GM12878 (cell line): ENCODE measurements around the gene NPSR1. TPM values are rescaled to one million over a fixed set of nuclear protein-coding genes. Genes with fewer than 3 reads are reported as not detected.

Experiments
- ATAC-seq: fragments of 200-7000 bp; cut with Tn5 transposase; 3 replicates; pipeline ENCODE4 v1.9.1; 2020; ENCODE audit warnings: mild to moderate bottlenecking, moderate library complexity
- BruUV-seq: library from RNA; stranded (reverse); fragments of 400-500 nt; replicated peaks from 2 replicates; lab custom pipeline; 2021; lab: Mats Ljungman, UMichigan
- CTCF ChIA-PET: fragments of 300-600 bp; sonication (Branson Sonifier 250); formaldehyde crosslinking; extraction: SDS; loops from one replicate; lab custom pipeline; 2021; ENCODE audit warnings: inconsistent platforms; lab: Yijun Ruan, JAX
- POLR2A ChIA-PET: fragments of 350-600 bp; formaldehyde crosslinking; extraction: SDS; loops from one replicate; lab custom pipeline; 2021; ENCODE audit warnings: inconsistent platforms; lab: Charles Lee
- RAD21 ChIA-PET: fragments of 300-600 bp; sonication (Branson Sonifier 250); formaldehyde crosslinking; loops from one replicate; lab custom pipeline; 2023; ENCODE audit warnings: antibody characterized with exemption; ENCODE audit not compliant: unreplicated experiment; lab: Charles Lee
- SMC1A ChIA-PET: fragments of 300-600 bp; sonication (Branson Sonifier 250); formaldehyde crosslinking; loops from one replicate; lab custom pipeline; 2023; ENCODE audit not compliant: unreplicated experiment, uncharacterized antibody; lab: Charles Lee
- DNase-seq: peaks from one replicate; pipeline ENCODE4 v3.0.0-alpha.2; 2011; ENCODE audit warnings: low read depth, low spot score
- FAIRE-seq: peaks from 3 replicates; lab custom pipeline; 2011; peaks lifted over from hg19 to GRCh38; lab: Jason Lieb, UNC
- H2AFZ ChIP-seq: 2 replicates; pipeline ENCODE4 v1.6.0; 2011; ENCODE audit warnings: low read depth, low read length, control low read depth; ENCODE audit not compliant: control insufficient read depth
- H3K27ac ChIP-seq: 2 replicates; pipeline ENCODE4 v1.5.1; 2011; ENCODE audit warnings: control low read depth; ENCODE audit not compliant: control insufficient read depth, insufficient read depth
- H3K27me3 ChIP-seq, 2 experiments: replicated peaks in 1 of 2; 2 replicates each; pipeline versions ENCODE4 v1.6.0 to v1.6.1; 2011; ENCODE audit warnings: low read length in 1 of 2; ENCODE audit not compliant: control insufficient read depth in 2 of 2, insufficient read depth in 2 of 2
- H3K36me3 ChIP-seq, 2 experiments: 2 replicates each; pipeline ENCODE4 v1.5.1; 2011; ENCODE audit warnings: low read length in 1 of 2; ENCODE audit not compliant: control insufficient read depth in 2 of 2, insufficient read depth in 2 of 2
- H3K4me1 ChIP-seq: 2 replicates; pipeline ENCODE4 v1.6.1; 2011; ENCODE audit warnings: mild to moderate bottlenecking, low read length, moderate library complexity, mixed read lengths; ENCODE audit not compliant: control insufficient read depth, insufficient read depth
- H3K4me2 ChIP-seq: 2 replicates; pipeline ENCODE4 v1.6.0; 2011; ENCODE audit warnings: control low read depth; ENCODE audit not compliant: control insufficient read depth, insufficient read depth
- H3K4me3 ChIP-seq: fragments of 200-600 bp; sonication (generic); 2 replicates; pipeline ENCODE4 v1.5.1; 2016
- H3K79me2 ChIP-seq: 2 replicates; pipeline ENCODE4 v1.6.0; 2011; ENCODE audit warnings: low read length; ENCODE audit not compliant: control insufficient read depth, insufficient read depth
- H3K9ac ChIP-seq: 2 replicates; pipeline ENCODE4 v1.8.0; 2011; ENCODE audit warnings: low read length, control low read depth, mixed read lengths; ENCODE audit not compliant: control insufficient read depth, insufficient read depth
- H3K9me3 ChIP-seq: replicated peaks from 3 replicates; pipeline ENCODE4 v1.5.1; 2011; ENCODE audit warnings: mild to moderate bottlenecking, low read length; ENCODE audit not compliant: control insufficient read depth, insufficient read depth
- H4K20me1 ChIP-seq: 2 replicates; pipeline ENCODE4 v1.6.0; 2011; ENCODE audit not compliant: control insufficient read depth, insufficient read depth
- ASH2L ChIP-seq: fragments of 300-600, 200-600 bp; sonication (generic); IDR thresholded peaks from 2 replicates; pipeline ENCODE4 v1.6.1; 2017; ENCODE audit warnings: low read depth, mild to moderate bottlenecking, borderline replicate concordance
- CHD1 ChIP-seq: IDR thresholded peaks from 2 replicates; pipeline ENCODE4 v1.6.1; 2012; ENCODE audit warnings: low read depth, low read length, improper control_type of control experiment
- DPF2 ChIP-seq: fragments of 450-650 bp; IDR thresholded peaks from 2 replicates; pipeline ENCODE4 v1.6.1; 2017; ENCODE audit warnings: mild to moderate bottlenecking
- NBN ChIP-seq: fragments of 450-650 bp; IDR thresholded peaks from 2 replicates; pipeline ENCODE4 v1.6.1; 2016
- RCOR1 ChIP-seq: conservative IDR thresholded peaks from 2 replicates; pipeline ENCODE4 v1.6.1; 2012; ENCODE audit warnings: low read depth, low read length, improper control_type of control experiment
- SMAD1 ChIP-seq: fragments of 450-650 bp; IDR thresholded peaks from 2 replicates; pipeline ENCODE4 v1.6.1; 2018; ENCODE audit warnings: mild to moderate bottlenecking, low read depth; ENCODE audit not compliant: partially characterized antibody
- SP1 ChIP-seq: IDR thresholded peaks from one replicate; pipeline ENCODE4 v1.6.1; 2011; ENCODE audit warnings: low read depth, low read length
- SREBF2 ChIP-seq: IDR thresholded peaks from 2 replicates; pipeline ENCODE4 v1.6.1; 2012; ENCODE audit warnings: mild to moderate bottlenecking, low read length
- TCF3 ChIP-seq: IDR thresholded peaks from 2 replicates; pipeline ENCODE4 v1.6.1; 2012; ENCODE audit warnings: low read depth, mild to moderate bottlenecking, low read length, borderline replicate concordance; ENCODE audit not compliant: insufficient read depth
- WRNIP1 ChIP-seq: IDR thresholded peaks from 2 replicates; pipeline ENCODE4 v1.6.1; 2011; ENCODE audit warnings: low read depth, low read length, improper control_type of control experiment, borderline replicate concordance
- ZNF384 ChIP-seq: IDR thresholded peaks from 2 replicates; pipeline ENCODE4 v1.6.1; 2012; ENCODE audit warnings: low read depth, mild to moderate bottlenecking, low read length, improper control_type of control experiment, borderline replicate concordance
- WGBS: methylation state at CpG from one replicate; pipeline ENCODE4 v1.1.6; 2016; ENCODE audit warnings: low lambda C conversion rate; ENCODE audit not compliant: insufficient replicate concordance, insufficient coverage; ENCODE audit errors: missing lambda C conversion rate; 5-methylcytosine and 5-hydroxymethylcytosine counted together
- in situ Hi-C: fragments of 300-500 bp; cut with MboI; formaldehyde crosslinking; loops from 9 replicates; pipeline ENCODE4 v1.14.3; 2018; ENCODE audit warnings: mixed read lengths
- intact Hi-C: fragments of 100-400 bp; cut with micrococcal nuclease; formaldehyde crosslinking; loops from one replicate; pipeline ENCODE4 v1.14.2; 2022; ENCODE audit not compliant: unreplicated experiment
- polyA plus RNA-seq, 11 experiments: library from polyadenylated mRNA; depleted of rRNA in 4 of 11; unstranded in 6 of 11; stranded (reverse) in 5 of 11; fragments of >200 nt; fragmentation: Nextera tagmentation in 4 of 11; fragmentation: Illumina TruSeq in 1 of 11; extraction: Ambion mirVana in 4 of 11; extraction: Trizol in 1 of 11; gene quantifications; 1 replicate in 1 of 11; 2 replicates in 10 of 11; pipeline versions ENCODE4 v1.2.1 to v1.2.3, GENCODE V29; 2011 to 2016; ENCODE audit warnings: inconsistent platforms in 2 of 11, missing spikeins in 2 of 11, low read depth in 1 of 11
- total RNA-seq, 4 experiments: library from RNA; depleted of rRNA in 3 of 4; stranded (reverse); fragments of >200 nt in 3 of 4; fragmentation: Illumina TruSeq in 1 of 4; extraction: Trizol in 1 of 4; gene quantifications; 2 replicates each; pipeline versions ENCODE4 v1.2.1 to v1.2.3, GENCODE V29; 2013 to 2021
- TF ChIP-seq, protein P1 (sequence below): IDR thresholded peaks from 2 replicates; pipeline ENCODE4 v1.6.1; 2012; ENCODE audit warnings: mild to moderate bottlenecking, low read depth, low read length

NPSR1 gene
- total and polyA plus RNA-seq, 10 of the 15 experiments (the other 5 are each of a cell fraction or from before 2014, with no cell fraction given) = 0.20 TPM; not detected in 9

DNA sequence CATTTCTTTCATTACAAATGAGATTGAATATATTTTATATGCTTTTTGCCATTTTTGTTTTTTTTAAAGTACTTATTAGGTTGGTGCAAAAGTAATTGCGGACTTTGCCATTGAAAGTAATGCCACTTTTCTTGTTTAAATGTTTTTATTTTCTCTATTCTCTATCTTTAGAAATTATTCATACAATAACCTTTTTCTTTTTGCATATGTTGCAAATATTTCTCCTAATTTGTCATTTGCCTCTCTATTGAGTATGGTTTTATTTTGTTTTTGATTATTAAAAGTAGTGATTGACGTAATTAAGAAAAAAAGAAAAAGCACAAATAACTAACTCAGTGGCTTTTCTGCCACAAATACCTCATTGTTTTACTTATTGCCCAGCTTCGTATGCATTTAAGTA lies 172.4 kb downstream of the NPSR1 start:
- DNase-seq (no peak), ATAC-seq (no peak), FAIRE-seq (no peak)
- Histone ChIP-seq H3K4me1 (no peaks in the 10 kb centered on the region), H3K4me2 (no peak overlapping the region), H3K9ac (no peak overlapping the region), H2AFZ (no peak overlapping the region), H3K4me3 (no peak overlapping the region), H3K27ac (no peak overlapping the region), H3K79me2 (no peaks in the 10 kb centered on the region), H3K27me3 (peaks cover 0 to 1% of the 10 kb centered on the region in 2 experiments; a peak in 1 of 4 replicates), H4K20me1 (no peaks in the 10 kb centered on the region), H3K9me3 (no peaks in the 10 kb centered on the region), H3K36me3 (no peaks in the 10 kb centered on the region)
- in situ Hi-C loops = no loop called here
- intact Hi-C loops = no loop called here
- SMC1A ChIA-PET = interaction anchor here (2.0 kb wide), 1 partner anchor 70 kb away, joined by 4 read pairs; no protein-coding TSS in a partner anchor
- no peak for TF ChIP-seq ASH2L
- no peak for TF ChIP-seq TCF3
- no peak for TF ChIP-seq WRNIP1
- POLR2A ChIA-PET = no interaction called here
- 23% methylated on average over 3 of the region's 3 CpGs for WGBS
- no TSS peak for BruUV-seq
- CTCF ChIA-PET = interaction anchor here (1.4 kb wide), 1 partner anchor 70 kb away, joined by 4 read pairs; no protein-coding TSS in a partner anchor
- RAD21 ChIA-PET = interaction anchor here (1.3 kb wide), 1 partner anchor 70 kb away, joined by 3 read pairs; no protein-coding TSS in a partner anchor

DNA sequence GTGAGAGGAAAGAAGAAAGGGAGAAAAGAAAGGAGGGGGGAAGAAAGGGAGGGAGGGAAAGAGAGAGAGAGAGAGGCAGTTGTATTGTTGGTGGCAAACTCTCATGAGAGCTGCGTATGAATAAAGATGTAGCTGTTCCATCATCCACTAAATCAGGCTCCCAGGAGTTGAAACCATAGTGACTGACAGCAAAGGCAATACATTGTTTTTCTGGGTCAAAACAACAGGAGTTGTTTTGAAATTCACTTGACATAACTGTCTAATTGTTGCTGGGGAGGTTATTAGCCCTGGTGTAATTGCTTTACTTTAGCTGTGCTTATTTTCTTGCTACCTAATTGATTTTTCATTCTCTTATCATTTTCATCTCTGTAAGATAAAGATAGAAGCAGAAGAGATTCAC lies 173.4 kb downstream of the NPSR1 start:
- in situ Hi-C loops = no loop called here

More for the DNA sequence above, 173.4 kb downstream of the NPSR1 start:
- intact Hi-C loops = no loop called here
- RAD21 ChIA-PET = interaction anchor here (1.4 kb wide), 1 partner anchor 203 kb away, joined by 4 read pairs; no protein-coding TSS in a partner anchor
- H3K4me3 ChIP-seq = no peak overlapping the region
- TF ChIP-seq, protein P1, sequence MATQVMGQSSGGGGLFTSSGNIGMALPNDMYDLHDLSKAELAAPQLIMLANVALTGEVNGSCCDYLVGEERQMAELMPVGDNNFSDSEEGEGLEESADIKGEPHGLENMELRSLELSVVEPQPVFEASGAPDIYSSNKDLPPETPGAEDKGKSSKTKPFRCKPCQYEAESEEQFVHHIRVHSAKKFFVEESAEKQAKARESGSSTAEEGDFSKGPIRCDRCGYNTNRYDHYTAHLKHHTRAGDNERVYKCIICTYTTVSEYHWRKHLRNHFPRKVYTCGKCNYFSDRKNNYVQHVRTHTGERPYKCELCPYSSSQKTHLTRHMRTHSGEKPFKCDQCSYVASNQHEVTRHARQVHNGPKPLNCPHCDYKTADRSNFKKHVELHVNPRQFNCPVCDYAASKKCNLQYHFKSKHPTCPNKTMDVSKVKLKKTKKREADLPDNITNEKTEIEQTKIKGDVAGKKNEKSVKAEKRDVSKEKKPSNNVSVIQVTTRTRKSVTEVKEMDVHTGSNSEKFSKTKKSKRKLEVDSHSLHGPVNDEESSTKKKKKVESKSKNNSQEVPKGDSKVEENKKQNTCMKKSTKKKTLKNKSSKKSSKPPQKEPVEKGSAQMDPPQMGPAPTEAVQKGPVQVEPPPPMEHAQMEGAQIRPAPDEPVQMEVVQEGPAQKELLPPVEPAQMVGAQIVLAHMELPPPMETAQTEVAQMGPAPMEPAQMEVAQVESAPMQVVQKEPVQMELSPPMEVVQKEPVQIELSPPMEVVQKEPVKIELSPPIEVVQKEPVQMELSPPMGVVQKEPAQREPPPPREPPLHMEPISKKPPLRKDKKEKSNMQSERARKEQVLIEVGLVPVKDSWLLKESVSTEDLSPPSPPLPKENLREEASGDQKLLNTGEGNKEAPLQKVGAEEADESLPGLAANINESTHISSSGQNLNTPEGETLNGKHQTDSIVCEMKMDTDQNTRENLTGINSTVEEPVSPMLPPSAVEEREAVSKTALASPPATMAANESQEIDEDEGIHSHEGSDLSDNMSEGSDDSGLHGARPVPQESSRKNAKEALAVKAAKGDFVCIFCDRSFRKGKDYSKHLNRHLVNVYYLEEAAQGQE = no peak
- TF ChIP-seq DPF2 (no peak), CHD1 (no peak), SMAD1 (no peak), SP1 (no peak), NBN (no peak), RCOR1 (no peak), SREBF2 (no peak), ZNF384 (no peak)
- H3K27ac ChIP-seq = no peak overlapping the region
- no TSS peak for BruUV-seq
- no peak overlapping the region for H3K9ac ChIP-seq
- H3K4me2 ChIP-seq = no peak overlapping the region
- no peaks in the 10 kb centered on the region for H3K79me2 ChIP-seq
- CTCF ChIA-PET = interaction anchor here (0.5 to 1.2 kb wide), 2 partner anchors 96 to 1495 kb away, joined by 3 read pairs; no protein-coding TSS in a partner anchor
- WGBS = 42% methylated on average over 1 of the region's 1 CpG
- peaks cover 0 to 1% of the 10 kb centered on the region in 2 experiments; a peak in 1 of 4 replicates for H3K27me3 ChIP-seq
- H3K9me3 ChIP-seq = no peaks in the 10 kb centered on the region
- H4K20me1 ChIP-seq = no peaks in the 10 kb centered on the region
- FAIRE-seq = no peak
- no peak for ATAC-seq
- SMC1A ChIA-PET = no interaction called here
- no peaks in the 10 kb centered on the region for H3K36me3 ChIP-seq
- DNase-seq = no peak
- no peak overlapping the region for H2AFZ ChIP-seq
- POLR2A ChIA-PET = no interaction called here
- H3K4me1 ChIP-seq = no peaks in the 10 kb centered on the region
